HG03060 (cell line): ENCODE measurements around the gene ZNF655.
"Not testable (repeated sequence)": the region's sequence is repeated elsewhere in the genome, so short reads cannot be mapped to it uniquely, and the experiment has no call there.

Source experiments
- ATAC-seq: cut with Tn5 transposase; IDR thresholded peaks from one replicate; pipeline ENCODE4 v1.9.1; 2021; ENCODE audit warnings: low read depth, moderate number of reproducible peaks; ENCODE audit not compliant: unreplicated experiment

Gene ZNF655, protein sequence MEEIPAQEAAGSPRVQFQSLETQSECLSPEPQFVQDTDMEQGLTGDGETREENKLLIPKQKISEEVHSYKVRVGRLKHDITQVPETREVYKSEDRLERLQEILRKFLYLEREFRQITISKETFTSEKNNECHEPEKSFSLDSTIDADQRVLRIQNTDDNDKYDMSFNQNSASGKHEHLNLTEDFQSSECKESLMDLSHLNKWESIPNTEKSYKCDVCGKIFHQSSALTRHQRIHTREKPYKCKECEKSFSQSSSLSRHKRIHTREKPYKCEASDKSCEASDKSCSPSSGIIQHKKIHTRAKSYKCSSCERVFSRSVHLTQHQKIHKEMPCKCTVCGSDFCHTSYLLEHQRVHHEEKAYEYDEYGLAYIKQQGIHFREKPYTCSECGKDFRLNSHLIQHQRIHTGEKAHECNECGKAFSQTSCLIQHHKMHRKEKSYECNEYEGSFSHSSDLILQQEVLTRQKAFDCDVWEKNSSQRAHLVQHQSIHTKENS

GRCh38 chr7:99558306-99559174 lies at the start of gene ZNF655:
Gene ZNF655, plus strand, starts transcription at chr7:99558642. Its CDS starts 1,918 bp downstream, at chr7:99560560.
- ATAC-seq, result no peak

DNA sequence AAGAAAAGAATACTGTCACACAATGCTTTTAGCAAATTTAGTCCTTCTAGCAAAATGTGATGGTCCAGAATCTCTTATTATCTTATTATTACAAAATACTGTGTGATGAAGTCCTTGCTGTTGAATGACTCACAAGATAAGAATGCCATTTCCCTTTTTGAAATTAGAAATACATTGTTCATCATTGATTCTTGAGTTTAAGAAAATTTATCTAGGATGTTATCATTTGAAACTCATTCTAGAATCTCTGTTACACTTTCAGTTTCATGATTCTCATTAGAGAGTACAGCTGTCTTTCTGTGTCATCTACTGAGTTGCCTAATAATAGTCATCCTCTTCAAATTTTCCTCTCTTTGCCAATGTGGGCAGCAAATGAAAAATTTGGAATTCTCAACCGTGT lies 44.4 kb upstream of the ZNF655 start:
- ATAC-seq, result no peak

DNA sequence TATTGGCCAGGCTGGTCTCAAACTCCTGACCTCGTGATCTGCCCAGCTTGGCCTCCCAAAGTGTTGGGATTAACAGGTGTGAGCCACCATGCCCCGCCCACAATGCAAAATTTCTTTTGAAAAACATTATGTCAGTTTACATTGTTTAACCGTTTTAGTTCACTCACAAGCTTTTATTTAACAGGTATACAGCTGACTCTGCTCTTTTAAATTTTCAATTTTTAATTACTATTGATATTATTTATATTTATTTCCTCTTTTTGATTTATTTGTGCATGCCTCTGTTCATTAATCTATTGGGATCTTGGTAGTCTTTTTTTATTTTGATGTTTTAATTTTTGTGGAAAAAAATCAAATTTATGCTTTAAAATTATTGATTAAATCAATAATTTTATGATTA lies 37.0 kb upstream of the ZNF655 start:
- no peak for ATAC-seq

DNA sequence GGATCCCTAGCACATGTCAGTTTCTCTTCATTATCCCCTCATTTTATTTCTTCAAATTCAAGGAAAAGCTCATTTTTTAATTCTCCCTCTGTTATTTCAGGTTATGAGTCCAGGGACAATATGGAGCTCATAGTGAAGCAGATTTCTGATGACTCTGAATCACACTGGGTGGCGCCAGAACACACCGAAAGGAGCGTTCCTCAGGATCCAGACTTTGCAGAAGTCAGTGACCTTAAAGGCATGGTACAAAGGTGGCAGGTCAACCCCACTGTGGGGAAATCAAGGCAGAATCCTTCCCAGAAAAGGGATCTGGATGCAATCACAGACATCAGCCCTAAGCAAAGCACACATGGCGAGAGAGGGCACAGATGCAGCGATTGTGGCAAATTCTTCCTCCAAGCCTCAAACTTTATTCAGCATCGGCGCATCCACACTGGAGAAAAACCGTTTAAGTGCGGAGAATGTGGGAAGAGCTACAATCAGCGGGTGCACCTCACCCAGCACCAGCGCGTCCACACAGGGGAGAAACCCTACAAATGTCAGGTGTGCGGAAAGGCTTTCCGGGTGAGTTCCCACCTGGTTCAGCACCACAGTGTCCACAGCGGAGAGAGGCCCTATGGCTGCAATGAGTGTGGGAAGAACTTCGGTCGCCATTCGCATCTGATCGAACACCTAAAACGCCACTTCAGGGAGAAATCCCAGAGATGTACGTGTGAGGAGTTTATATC lies 32.6 kb upstream of the ZNF655 start:
- no peak for ATAC-seq

- ATAC-seq, result no peak
Measured at GRCh38 chr7:99531354-99531765, 27.1 kb upstream of the ZNF655 start.

DNA sequence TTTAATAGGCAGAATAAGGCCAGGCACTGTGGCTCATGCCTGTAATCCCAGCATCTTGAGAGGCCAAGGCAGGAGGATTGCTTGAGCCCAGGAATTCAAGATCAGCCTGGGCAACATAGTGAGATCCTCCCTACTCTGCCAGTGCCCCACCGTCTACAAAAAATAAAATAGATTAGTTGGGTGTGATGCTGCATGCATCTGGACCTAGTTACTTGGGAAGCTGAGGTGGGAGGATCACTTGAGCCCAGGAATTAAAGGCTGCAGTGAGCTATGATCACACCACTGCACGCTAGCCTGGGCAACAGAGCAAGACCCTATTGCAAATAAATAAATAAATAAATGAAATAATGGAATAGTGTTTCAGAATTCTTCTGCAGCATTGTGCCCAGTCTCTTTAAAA lies 22.8 kb upstream of the ZNF655 start:
- no peak for ATAC-seq

DNA sequence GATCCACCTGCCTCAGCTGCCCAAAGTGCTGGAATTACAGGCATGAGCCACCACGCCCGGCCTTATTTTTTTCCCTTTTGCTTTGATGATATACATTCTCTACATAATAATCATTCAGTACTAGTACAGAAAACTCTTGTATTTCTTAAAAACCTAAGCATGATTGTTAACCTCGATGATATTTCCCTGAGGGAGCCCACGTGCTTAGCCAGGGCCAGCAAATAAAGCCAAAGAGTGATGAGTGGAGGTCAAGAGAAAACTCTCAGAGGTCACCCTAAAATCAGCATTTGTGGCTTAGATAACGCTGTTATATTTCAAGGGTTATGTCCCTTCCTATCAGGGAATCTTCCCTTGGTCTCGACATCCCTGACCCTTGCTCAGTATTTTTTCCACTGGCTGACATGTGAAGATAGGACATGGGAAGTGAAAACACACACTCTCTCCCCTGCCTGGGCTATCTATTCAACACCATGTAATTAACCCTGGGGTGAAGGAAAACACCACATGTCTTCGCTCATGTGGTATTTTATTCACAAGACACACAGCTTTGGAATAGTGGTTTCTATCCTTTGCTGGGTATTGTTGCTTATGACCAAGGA lies 19.1 kb upstream of the ZNF655 start:
- ATAC-seq, result no peak

DNA sequence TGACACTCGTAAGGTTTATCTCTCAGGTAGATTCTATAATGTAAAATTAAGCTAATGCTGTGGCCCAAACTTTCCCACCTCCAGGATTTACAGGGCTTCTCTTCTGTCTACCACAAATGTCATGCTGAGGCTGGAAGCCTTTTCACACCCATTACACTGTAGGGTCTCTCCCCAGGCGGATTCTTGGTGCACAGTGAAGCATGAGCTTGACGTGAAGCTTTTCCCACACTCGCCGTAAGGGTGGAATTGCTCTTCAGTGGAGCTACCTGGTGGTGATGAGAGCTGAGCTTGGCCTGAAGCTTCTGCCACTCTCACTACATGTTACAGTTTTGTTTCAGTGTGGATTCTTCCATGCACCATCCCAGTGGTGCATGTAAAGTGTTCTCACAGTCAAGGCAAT lies 17.9 kb upstream of the ZNF655 start:
- no peak for ATAC-seq

DNA sequence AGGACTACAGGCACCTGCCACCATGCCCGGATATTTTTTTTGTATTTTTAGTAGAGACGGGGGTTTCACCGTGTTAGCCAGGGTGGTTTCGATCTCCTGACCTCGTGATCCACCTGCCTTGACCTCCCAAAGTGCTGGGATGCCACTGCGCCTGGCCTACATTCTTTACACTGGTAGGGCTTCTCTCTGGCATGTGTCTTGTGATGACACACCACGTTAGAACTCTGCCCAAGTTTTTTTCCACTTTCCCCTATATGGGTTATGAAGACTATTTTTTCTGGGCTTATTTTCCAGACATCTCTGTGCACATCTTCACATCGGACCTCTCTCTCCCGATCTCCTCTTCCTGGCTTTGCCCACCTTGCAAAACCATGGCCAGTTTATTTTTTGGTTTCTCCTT lies 17.2 kb upstream of the ZNF655 start:
- no peak for ATAC-seq

GRCh38 chr7:99543081-99543671 lies 15.3 kb upstream of the ZNF655 start:
- no peak for ATAC-seq

DNA sequence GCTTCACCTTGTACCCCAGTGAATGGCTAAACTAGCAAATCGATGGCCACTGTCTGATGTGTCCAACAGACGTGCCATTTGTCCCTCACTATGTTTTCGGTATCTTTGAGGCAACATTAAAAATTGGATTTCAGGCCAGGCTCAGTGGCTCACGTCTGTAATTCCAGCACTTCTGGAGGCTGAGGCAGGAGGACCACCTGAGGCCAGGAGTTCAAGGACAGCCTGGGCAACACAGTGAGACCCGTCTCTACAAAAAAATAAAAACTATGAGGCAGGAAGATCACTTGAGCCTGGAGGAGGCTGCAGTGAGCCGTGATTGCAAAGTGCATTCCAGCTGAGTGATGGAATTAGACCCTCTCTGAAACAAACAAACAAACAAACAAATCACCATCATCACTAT lies 14.5 kb upstream of the ZNF655 start:
- ATAC-seq, result no peak

DNA sequence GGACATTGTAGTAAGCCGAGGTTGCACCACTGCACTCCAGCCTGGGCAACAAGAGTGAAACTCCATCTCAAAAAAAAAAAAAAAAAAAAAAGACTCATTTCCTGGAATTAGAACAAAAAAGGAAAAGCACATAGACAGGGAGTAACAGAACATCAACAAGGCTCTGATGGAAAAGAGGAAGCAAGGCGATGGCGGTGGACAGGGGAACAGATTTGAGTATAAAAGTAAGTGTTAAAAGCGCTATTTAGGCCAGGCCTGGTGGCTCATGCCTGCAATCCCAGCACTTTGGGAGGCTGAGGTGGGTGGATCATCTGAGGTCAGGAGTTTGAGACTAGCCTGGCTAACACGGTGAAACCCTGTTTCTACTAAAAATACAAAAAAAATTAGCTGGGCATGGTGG lies 13.1 kb upstream of the ZNF655 start:
- ATAC-seq, result not testable (repeated sequence)

GRCh38 chr7:99549545-99549944 lies 8.9 kb upstream of the ZNF655 start:
- ATAC-seq, result not testable (repeated sequence)

- ATAC-seq, result no peak
Measured at GRCh38 chr7:99551334-99551733, 7.1 kb upstream of the ZNF655 start.

DNA sequence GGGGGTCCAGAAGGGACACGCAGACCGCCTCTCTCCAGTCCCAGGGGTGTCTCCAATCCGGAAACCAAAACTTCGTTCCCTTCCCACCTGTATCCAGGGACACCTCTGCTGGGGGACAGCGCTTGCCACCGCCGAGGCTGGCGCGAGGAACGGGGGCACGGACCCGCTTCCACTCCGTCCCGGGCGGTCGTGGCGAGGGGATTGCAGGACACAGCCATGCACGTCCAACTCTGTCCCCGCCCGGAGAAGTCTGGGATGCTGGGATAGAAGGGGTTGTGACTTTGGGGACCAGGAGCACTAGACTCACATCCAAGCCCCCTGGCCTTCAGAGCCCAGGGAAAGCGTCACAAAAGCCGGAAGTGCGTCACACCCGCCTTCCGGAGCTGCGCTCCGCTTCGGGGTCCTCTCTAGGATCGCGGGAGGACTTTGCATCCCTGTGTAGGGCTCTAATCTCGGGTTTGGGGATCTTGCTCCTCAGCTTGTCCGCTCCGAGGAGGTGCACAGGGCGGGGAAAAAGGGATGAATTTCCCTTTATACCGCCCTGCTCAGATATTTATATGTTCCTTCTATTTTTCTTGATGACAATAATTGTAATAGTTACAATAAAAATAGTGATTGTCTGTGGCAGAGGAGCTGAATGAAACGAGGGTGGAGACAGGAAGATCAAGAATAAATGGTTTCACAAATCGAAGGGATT lies 6.5 kb upstream of the ZNF655 start, which contains the start of gene FAM200A:
Gene FAM200A, minus strand, starts transcription at position 348 of the 697 bp plus-strand sequence. CDS start 3,707 bp downstream, outside the sequence.
- ATAC-seq, result peak; percentile 60

GRCh38 chr7:99553039-99553438 lies 5.4 kb upstream of the ZNF655 start:
- ATAC-seq, result no peak

- no peak for ATAC-seq
Measured at GRCh38 chr7:99554939-99555338, 3.5 kb upstream of the ZNF655 start.

GRCh38 chr7:99557196-99557607 lies 1.2 kb upstream of the ZNF655 start:
- no peak for ATAC-seq

DNA sequence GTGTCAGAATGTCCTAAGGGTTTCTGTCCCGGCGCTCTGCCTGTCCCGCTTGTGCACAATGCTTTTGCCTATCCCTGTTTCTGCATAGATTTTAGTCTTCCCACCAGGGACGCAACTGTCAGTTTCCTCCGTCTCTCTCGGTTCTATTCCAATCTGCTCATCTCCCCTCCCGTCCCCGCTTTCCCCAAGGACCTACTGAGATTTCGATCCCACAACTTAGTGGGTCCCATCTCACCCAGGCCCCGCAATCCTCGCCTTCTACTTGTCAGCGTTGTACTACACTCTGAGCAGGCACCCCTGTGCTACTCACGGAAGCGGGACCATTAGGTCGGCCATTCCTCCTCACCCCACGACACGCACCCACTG lies 519 bp upstream of the ZNF655 start:
- no peak for ATAC-seq
